GM19372 (cell line): Measurements from ENCODE around the gene NAA80.

Experiments used
- ATAC-seq: cut with Tn5 transposase; IDR thresholded peaks from one replicate; pipeline ENCODE4 v1.9.1; 2021; ENCODE audit warnings: mild to moderate bottlenecking, low read depth, moderate library complexity; ENCODE audit not compliant: unreplicated experiment

Gene NAA80, protein sequence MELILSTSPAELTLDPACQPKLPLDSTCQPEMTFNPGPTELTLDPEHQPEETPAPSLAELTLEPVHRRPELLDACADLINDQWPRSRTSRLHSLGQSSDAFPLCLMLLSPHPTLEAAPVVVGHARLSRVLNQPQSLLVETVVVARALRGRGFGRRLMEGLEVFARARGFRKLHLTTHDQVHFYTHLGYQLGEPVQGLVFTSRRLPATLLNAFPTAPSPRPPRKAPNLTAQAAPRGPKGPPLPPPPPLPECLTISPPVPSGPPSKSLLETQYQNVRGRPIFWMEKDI

DNA sequence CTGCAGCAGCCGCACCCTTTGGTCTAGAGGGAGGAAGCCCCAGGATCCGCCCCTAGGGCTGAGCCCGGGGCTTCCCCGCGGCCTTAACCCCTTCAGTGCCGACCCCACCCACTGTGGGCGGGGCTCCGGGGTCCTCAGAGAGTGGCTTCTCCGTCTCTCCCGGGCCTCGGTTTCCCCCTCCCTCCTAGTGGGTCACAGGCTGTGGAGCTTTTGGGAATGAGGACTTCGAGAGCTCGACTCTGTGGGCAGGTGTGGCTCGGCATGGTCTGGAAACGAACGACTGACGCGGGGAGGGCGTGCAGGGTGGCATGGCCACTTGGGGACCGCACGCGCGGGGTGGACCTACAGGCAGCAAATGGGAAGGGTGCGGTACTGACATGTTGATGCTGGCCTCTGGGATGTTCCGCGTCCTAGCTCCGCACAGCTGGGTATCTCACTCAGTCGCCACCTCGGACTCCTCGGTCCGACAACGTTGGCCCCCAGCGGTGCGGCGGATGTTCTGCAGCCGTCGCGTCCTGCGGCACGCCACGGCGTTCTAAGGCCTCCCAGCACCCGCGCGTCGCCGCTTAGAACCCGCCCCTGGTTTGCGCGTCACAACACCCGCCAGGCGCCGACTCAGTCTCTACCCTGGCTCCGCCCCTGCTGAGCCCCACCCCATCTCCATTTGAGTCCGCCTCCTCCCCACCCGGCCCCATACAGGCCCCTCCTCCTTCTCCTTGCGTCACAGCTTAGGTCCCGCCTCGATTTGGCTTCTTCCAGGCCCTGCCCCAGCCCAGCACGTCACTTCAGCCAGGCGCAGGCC is at the start of gene NAA80, which contains the start of gene HYAL3:
Gene NAA80, minus strand, starts transcription at position 570 of the 802 bp plus-strand sequence. CDS start 1,942 bp downstream, outside the sequence.
Gene HYAL3, minus strand, starts transcription at position 570 of the 802 bp plus-strand sequence. CDS start 3,803 bp downstream, outside the sequence.
- peak; percentile 86 for ATAC-seq

DNA sequence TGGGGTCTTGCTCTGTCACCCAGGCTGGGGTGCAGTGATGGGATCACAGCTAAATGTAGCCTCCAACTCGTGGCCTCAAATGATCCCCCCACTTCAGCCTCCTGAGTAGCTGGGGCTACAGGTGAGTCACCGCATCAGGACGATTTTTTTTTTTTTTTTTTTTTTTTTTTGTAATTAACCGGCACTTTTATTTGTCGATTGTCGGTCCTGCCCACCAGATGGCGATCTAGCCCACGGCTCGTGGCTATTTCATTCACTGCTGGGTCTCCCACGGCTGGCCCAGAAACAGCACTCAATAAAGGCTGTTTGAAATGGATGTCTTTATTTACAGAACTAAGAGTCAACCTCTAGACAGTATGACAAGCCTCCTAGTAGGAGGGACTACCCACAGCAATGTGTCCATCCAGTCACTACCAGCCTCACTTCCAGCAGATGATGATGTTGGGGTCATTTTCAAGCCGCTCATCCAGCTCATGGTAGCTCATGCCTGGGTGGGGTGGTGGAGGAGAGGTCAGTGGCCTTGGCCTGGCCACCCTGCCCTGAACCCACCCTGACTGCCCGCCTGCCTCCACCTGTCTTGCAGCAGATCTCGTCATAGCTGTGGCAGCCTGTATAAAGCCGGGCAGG is 48.1 kb upstream of the NAA80 start:
- ATAC-seq: no peak

DNA sequence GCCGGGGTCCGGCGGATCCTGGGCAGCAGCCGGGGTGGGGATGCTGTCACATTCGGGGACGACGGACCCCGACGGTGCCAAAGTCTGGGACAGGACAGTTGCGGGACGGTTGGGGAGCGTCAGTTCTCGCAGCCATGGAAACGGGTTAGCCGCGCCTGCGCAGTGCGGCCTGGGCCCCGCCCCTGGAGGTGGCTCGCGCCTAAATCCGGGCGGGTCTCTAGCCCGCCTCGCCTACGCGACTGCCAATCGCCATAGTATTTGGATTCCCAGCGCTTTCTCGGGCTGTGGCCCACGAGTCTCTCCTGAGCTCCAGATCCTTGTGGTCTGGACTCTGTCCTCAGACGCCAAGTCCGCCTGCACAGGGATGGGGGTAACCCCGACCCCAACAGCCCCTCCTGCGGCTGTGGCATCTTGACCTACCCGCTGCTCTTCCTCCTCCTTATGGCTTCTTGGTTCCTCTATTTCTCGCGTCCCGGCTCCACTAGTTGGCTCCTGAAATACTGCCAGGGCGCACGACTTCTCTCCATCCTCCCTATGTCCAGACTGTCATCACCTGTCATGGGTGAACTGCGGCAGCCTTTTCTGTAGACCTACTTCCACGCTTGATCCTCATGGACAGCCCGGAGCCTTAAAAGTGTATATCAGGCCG is 46.5 kb upstream of the NAA80 start, which contains the start of gene ZMYND10:
Gene ZMYND10, minus strand, starts transcription at position 147 of the 649 bp plus-strand sequence. CDS start 153 bp downstream, outside the sequence.
- no peak for ATAC-seq

DNA sequence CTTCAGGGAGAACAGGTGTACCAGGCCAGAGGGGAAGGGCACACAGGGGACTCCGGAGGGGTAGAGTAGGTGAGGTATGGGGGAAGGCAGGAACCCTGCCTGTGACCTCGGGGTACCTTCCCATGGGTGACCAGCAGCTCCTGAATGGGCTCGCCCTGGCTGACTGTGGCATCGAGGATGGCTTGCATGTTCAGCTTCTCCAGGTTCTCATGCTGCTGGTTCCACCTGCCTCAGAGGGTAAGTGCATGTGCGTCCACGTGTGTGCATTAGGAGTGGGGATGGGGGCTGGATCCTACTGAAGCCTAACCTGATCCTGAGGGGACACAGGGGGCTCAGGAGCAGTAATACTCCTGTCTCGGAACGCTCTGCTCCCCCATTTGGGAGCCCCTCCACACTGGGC is 45.8 kb upstream of the NAA80 start:
- no peak for ATAC-seq

DNA sequence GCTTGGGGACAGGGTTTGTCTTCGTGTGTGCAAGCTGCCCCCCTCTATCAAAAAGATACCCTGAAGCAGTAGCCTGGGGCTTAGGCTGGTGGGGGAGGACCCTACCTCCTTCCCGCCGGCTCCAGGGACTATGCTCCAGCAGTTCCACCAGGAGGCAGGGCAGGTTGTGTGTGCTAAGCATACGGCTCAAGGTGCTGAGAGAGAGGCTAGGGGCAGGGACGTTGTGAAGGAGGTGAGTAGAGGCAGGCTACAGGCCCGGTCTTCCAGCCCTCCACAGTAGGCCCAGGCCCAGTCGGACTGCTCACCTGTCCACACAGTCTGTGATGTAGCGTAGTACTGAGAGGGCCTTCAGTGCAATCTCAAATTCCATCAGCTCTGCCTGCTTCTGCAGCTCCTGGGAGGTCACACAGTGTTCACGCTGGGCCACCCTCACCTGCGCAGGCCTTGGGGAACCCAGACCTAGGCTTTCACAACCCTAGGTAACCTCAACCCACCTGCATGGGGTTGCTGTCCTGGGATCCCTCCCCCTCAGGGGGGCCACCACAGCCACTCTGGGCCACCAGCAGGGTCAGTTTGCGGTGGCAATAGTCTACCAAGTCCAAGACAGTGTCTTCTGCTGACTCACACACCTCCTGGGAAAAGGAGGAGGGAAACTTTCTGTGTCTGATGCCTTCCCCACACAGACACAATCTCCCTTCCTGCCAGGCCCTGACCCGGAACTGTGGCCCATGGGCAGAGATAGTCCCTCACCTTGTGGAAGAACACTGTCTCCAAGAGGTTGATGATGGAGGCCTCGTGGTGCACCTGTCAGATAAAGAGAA is 43.8 kb upstream of the NAA80 start:
- ATAC-seq: no peak

DNA sequence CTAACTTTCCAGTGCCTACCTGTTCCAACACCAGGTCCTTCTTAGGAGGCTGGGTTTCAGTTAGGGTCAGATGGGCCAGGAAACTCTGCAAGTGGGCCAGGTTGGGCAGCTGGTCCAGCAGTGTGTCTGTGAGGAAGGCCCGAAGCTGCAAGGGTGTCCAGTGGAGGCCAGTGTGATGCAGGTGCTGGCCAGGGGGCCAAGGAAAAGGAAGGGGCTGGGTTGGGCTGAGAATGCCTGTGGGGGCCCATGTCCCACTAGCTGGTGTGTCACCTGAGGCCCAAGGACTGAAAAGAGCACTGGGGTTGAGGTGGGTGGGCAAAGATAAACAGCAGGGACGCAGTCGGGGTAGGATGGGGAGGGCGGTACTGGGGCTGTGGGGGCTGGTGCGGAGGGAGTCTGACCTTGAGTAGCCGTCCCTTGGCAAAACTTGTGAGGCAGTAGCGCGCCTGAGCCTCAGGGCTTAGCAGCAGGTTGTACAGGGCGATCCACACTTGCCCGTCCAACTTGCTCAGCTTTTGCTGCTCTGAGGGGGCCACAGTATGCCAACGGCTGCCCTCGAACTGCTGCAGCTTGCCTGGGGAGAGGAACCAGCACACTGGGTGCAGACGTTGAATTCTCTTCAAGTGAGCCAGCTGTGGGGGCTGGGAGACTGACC is 42.9 kb upstream of the NAA80 start:
- no peak for ATAC-seq

DNA sequence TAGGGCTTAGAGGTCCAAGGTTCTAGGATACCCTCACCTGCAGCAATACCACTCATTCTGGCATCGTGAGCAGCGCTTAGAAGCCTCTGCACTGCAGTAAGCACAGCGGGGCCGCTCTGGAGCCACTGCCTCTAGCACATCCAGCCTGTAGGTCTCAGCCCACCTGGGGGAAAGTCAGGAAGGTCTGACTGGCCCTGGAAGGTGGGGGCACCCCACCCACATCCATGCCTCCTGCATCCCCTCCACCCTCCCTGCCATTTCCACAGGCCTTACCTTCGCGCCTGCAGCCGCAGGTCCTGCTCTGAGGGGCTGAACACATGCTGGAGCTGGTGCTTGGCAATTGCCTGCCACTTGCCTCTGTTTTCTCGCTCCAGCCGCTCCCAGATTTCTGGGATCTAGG is 42.3 kb upstream of the NAA80 start:
- ATAC-seq: no peak

DNA sequence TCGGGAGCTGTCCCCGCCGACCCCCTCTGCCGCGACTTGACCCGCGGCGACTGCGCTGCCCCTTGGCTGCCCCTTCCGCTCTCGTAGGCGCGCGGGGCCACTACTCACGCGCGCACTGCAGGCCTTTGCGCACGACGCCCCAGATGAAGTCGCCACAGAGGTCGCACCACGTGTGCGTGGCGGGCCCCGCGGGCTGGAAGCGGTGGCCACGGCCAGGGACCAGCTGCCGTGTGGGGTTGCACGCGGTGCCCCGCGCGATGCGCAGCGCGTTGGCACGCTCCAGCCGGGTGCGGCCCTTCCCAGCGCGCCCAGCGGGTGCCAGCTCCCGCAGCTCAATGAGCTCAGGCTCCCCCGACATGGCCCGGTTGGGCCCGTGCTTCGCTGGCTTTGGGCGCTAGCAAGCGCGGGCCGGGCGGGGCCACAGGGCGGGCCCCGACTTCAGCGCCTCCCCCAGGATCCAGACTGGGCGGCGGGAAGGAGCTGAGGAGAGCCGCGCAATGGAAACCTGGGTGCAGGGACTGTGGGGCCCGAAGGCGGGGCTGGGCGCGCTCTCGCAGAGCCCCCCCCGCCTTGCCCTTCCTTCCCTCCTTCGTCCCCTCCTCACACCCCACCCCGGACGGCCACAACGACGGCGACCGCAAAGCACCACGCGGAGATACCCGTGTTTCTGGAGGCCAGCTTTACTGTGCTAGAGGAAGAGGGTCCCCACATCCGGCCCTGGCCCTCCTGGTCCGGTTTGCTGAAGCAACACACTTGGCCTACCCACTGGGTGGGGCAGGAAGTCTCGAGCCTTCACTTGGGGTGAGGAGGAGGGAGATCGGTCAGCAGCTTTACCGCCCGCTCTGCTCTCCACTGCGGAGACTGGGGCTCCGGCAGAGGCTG is 41.5 kb upstream of the NAA80 start, which contains the start of gene RASSF1:
Gene RASSF1, minus strand, starts transcription at position 389 of the 882 bp plus-strand sequence. Its CDS starts 31 bp downstream, at position 358.
- no peak for ATAC-seq

DNA sequence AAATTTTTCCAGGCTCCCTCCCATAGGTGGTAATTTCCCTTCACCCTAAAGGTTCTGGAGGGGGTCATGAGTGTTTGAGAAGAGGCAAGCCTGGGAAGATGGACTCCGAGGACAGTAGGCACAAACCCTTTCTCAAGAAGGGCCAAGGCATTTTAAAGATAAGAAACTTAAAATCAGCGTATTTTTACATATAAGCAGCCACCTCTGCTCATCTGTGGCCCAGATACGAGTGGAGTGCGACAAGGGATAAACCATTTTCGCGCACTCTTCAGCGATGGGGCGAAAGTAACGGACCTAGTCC is 40.9 kb upstream of the NAA80 start:
- ATAC-seq: no peak

DNA sequence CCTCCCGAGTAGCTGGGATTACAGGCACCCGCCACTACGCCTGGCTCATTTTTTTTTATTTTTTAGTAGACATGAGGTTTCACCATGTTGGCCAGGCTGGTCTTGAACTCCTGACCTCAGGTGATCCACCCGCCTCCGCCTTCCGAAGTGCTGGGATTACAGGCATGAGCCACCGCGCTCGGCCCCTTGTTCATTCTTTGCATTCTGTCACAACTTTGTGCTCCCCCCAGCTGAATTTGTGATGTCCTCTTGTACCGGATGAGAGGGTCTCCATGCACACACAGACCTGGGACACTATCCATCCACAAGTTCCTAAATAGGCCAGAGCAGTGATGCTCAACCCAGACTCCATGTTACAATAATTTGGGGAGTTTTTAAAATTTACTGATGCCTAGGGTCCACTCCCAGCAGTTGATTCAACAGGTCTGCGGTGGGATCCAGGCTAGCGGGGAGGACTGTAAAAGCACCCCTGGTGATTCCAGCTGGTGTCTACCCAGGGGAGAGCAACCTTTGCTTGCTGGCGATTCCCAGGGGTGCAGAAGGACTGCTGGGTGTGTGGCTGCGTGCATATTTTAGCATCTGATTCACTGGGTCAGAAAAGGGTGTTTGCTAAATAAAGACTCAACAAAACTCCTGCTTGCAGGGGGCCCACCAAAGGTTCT is 40.4 kb upstream of the NAA80 start:
- no peak for ATAC-seq

DNA sequence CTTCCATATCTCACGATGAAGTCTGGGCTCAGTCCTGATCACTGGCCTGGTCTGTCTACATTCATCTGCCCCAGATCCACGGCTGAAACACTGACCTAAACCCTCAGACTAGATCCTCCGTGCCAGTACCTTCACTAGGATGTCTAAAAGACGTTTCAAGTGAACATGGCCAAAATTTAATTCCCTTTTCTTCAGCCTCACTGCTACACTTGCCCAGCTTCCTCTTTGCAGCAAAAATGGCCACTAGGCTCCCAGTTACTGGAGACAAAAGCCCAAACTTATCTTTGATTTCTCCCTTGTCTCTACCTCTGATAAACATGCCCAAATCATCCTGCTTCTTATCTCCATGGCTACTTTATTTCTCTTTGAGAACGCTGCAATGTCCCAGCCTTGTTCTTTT is 39.8 kb upstream of the NAA80 start:
- no peak for ATAC-seq

DNA sequence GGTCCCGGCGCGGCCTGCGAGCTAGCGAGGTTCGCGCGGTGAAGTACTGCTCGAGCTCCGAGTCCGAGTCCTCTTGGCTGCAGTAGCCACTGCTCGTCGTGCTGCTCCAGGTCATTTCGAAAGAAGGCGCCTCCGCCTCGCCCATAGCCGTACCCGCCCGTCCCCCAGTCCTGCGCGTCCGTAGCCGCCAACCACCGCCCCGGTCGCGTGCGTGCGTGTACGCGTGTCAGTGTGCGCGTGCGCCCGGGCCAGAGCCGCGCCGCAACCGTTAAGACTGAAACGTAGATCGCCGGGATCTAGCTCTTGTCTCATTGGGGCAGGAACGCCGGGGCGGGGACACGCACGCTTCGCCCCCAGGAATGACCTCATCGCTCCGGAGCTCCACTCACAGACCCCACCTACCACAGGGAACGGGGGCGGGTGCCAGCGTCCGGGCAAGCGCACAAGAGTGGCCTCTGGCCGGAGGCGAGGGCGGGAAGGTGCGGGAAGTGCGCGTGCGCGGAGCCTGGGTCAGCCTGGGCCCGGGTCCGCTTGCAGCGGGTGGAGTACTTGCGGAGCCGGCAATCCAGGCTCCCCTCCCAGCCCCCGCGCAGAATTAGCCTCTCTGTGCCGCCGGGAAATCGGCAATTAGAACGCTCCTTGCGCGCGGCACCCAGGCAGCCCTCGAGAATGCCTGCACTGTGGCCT is 38.1 kb upstream of the NAA80 start:
- ATAC-seq: peak; percentile 67

DNA sequence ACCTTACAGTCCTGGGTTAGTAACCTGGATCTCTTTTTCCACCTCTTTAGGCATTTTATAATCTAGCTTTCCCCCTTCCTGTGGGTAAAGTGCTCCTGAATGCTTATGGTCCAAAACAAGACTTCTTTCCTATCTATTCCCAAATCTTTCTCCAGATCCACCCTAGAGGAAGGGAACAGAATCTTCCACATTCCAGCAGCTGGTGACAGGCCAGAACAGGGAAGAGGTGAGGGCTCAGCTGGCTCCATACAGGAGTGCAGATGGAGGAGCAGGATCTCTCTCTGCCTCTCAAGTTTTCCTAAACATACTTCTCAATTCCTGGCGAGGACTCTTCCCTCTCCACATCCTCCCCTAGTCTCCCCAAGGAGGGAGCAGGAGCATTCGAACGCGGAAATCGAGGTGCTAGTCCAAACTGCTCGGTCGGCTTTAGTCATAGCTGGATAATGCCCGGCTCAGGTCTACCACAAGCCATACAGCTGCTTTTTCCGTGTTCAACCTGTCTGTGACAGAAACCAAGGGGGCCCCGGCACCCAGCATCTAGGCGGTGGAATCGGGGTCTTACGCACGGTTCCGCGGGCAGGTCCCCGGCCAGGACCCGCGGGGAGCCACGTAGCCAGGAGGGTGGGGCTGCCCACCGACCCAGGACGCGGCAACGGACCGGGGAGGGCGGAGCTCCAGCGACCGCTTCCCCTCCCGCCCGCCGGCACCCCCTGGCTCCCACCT is 37.4 kb upstream of the NAA80 start:
- peak; percentile 33 for ATAC-seq

DNA sequence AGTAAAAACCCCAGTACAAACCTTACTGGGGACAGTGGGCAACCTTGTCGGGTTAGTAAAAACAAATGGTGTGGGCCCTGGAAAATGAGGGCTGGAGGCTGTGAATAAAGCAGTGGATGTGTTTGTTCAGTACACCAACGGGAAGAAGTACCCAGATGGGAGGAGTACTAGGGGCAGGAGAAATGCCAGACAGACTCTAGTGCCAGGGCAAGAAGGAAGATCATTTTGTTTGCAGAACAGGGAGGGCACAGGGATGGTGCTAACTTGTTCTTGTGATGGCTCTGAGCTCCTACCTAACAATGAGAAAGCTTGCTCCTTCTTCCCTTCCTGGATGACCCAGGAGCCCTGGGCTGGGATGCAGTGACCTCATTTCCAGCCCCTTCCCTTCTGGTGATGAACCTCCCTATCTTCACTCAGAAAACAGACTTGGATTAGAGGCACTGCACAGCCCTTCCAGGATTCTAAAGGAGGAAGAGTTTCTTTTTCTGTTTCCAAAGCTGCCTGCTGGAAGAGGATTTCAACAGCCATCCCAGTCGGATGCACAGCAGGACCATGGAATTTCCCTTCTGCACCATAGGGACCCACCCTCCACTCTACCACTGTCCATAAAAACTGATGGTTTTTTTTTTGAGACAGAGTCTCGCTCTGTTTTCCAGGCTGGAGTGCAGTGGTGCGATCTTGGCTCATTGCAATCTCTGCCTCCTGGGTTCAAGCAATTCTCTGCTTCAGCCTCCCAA is 35.3 kb upstream of the NAA80 start:
- ATAC-seq: no peak

DNA sequence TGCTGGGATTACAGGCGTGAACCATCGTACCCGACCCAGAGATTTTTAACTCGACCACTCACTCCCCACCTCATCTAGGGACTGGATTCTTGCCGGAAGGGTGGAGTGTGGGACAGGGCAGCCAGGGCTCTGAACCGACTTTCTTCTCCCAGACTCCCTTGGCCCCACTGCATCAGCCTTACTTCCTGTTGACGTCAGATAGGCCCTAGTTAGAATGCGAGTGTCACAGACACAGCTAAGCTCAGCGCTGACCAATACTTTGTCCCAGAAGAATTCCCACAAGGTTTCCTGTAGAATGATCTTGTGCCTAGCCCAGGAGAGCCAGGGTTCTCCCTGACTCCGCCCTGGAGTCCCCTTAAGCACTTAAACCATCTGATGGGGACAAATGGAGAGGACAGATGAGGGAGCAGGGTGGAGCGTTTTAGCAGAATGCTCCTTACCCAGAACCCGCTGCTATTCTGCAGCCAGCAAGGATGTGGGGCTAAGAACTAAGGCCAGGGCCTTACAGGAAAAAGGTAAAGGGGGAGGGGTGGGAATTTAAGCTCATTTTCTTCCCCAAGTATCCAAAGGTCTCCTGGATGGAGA is 34.6 kb upstream of the NAA80 start:
- no peak for ATAC-seq
